ENCODE measurements around the gene SLAMF1. TPM values are rescaled to one million over a fixed set of nuclear protein-coding genes. Genes with fewer than 3 reads are reported as not detected.
A peak's percentile ranks its signal among the peaks of the same experiment; 100 is the strongest.
"Not testable (repeated sequence)": the region's sequence is repeated elsewhere in the genome, so short reads cannot be mapped to it uniquely, and the experiment has no call there.

Gene SLAMF1, protein sequence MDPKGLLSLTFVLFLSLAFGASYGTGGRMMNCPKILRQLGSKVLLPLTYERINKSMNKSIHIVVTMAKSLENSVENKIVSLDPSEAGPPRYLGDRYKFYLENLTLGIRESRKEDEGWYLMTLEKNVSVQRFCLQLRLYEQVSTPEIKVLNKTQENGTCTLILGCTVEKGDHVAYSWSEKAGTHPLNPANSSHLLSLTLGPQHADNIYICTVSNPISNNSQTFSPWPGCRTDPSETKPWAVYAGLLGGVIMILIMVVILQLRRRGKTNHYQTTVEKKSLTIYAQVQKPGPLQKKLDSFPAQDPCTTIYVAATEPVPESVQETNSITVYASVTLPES
- 1 to 10 TPM in 1 of 10 donors, under 1 TPM in 5, not detected in 4; 0.17 to 3.8 (median 0.32) TPM for total RNA-seq
- polyA plus RNA-seq: under 1 TPM; 0.19 to 0.44 TPM
- long read RNA-seq, donor 1: 0 reads
- long read RNA-seq, donor 2: 0 reads
- long read RNA-seq, donor 3: 0 reads

DNA sequence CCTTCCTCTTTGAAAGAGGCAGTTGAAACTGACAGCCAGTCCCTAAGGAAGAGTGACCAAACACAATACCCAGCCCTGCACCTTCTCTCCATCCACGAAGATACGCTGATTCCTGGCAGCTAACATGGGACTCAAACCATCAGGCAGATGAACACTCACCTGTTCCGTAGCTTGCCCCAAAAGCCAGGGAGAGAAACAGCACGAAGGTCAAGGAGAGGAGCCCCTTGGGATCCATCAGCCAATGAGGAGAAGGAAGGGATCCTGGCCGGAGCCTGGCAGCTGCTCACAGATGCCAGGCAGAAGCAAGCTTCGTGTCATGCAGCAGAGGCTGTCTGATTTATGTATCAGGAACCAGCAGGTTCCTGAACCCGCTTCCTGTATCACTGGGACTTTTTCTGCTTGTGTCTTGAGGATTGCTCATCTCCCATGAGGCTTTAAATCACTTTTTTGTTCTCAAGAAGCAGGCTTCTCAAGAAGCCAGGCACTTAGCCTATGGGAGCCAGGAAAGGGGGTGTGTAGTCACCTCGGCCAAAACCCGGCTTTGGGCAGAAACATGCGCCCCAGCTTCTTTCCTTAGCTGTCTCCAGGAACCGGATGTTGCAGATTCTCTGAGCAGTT lies at the start of gene SLAMF1:
Gene SLAMF1, minus strand, starts transcription at position 334 of the 618 bp plus-strand sequence. Its CDS starts 99 bp downstream, at position 235.
- H3K9me3 ChIP-seq: no peaks in the 10 kb centered on the region
- H3K27ac ChIP-seq: peak within 1 kb of the TSS in 3 of 10 donors; percentile 22 to 70 (median 40)
- peaks cover 0 to 7% (median 0%) of the 10 kb centered on the region in 7 donors for H3K27me3 ChIP-seq
- WGBS, 2 donors: 53 to 57% methylated on average over 11 of the region's 11 CpGs
- ATAC-seq (peak in 4 of 8 donors; percentile 19 to 47 (median 30)), DNase-seq (no peak)
- H3K4me1 ChIP-seq: peaks cover 0 to 36% (median 7%) of the 10 kb centered on the region in 9 donors
- peak within 1 kb of the TSS in 2 of 10 donors; percentile 9 to 46 for H3K4me3 ChIP-seq
- TF ChIP-seq, protein P1, sequence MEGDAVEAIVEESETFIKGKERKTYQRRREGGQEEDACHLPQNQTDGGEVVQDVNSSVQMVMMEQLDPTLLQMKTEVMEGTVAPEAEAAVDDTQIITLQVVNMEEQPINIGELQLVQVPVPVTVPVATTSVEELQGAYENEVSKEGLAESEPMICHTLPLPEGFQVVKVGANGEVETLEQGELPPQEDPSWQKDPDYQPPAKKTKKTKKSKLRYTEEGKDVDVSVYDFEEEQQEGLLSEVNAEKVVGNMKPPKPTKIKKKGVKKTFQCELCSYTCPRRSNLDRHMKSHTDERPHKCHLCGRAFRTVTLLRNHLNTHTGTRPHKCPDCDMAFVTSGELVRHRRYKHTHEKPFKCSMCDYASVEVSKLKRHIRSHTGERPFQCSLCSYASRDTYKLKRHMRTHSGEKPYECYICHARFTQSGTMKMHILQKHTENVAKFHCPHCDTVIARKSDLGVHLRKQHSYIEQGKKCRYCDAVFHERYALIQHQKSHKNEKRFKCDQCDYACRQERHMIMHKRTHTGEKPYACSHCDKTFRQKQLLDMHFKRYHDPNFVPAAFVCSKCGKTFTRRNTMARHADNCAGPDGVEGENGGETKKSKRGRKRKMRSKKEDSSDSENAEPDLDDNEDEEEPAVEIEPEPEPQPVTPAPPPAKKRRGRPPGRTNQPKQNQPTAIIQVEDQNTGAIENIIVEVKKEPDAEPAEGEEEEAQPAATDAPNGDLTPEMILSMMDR (IDR thresholded peaks at IDR 0.05): no peak
- H3K36me3 ChIP-seq: no peaks in the 10 kb centered on the region
- intact Hi-C loops (cut with DNase I): no loop called here

DNA sequence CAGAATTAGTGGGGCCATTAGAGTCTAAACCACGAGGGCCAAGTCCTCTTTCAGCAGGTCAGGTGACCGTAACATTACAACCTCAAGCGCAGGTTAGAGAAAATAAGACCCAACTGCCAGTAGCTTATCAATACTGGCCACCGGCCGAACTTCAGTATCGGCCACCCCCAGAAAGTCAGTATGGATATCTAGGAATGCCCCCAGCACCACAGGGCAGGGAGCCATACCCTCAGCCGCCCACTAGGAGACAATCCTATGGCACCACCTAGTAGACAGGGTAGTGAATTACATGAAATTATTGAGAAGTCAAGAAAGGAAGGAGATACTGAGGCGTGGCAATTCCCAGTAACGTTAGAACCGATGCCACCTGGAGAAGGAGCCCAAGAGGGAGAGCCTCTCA lies 45.5 kb upstream of the SLAMF1 start:
- H3K27ac ChIP-seq; H3K36me3 ChIP-seq; intact Hi-C loops (cut with DNase I); H3K4me1 ChIP-seq; DNase-seq; H3K9me3 ChIP-seq; ATAC-seq; H3K4me3 ChIP-seq: not testable (repeated sequence)
- peaks cover 0 to 13% (median 0%) of the 10 kb centered on the region in 7 donors for H3K27me3 ChIP-seq
- 81 to 83% methylated on average over 10 of the region's 10 CpGs for WGBS, 2 donors
- TF ChIP-seq, protein P1 (IDR thresholded peaks at IDR 0.05): peak in 2 of 9 donors; percentile 6 to 18

DNA sequence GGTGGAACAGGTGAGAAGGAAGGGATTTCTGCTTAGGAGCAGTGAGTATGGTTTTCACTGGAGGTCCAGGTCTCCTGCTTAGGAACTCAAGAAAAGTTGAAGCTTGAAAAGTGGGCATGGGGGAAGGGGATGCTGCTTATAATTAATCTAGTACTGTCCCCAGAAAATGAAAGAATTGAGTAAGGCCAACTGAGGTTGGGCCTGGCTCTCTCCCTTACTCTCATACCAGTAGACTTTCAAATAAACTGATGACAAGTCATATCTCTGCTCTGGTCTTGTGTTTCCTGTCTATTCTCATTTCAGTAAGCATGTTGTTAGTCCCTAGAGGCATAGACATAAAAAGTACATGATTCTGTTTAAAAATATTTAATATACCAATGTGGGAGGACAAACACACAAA lies 38.4 kb upstream of the SLAMF1 start:
- H3K9me3 ChIP-seq: no peaks in the 10 kb centered on the region
- TF ChIP-seq, protein P1 (IDR thresholded peaks at IDR 0.05): no peak
- DNase-seq (no peak), ATAC-seq (no peak)
- no peak overlapping the region for H3K4me3 ChIP-seq
- H3K27me3 ChIP-seq: peaks cover 0 to 33% (median 0%) of the 10 kb centered on the region in 7 donors
- H3K36me3 ChIP-seq: peaks cover 0 to 34% (median 0%) of the 10 kb centered on the region in 9 donors
- H3K27ac ChIP-seq: peak overlapping the region in 1 of 10 donors; percentile 78
- peaks cover 0 to 49% (median 0%) of the 10 kb centered on the region in 9 donors for H3K4me1 ChIP-seq
- intact Hi-C loops (cut with DNase I): loop anchor here in 1 of 10 donors (10.0 kb wide), 1 partner anchor 410 kb away; no protein-coding TSS in a partner anchor

Measured in heart right ventricle (tissue), 16 donors.